Sigmoid colon (tissue), 4 donors: ENCODE measurements around the gene RRAD.

Source experiments
- CTCF ChIP-seq, 4 experiments: fragments of 450-650 bp in 3 of 4; fragments of 200-600 bp in 1 of 4; IDR thresholded peaks; one replicate each; pipeline ENCODE4 v1.5.1; 2016 to 2019; ENCODE audit warnings: antibody characterized with exemption in 4 of 4, mild to moderate bottlenecking in 3 of 4, moderate library complexity in 2 of 4
- POLR2A ChIP-seq, 2 donors: fragments of 450-650 bp; IDR thresholded peaks; one replicate each; pipeline ENCODE4 v1.6.1; 2016; ENCODE audit warnings: antibody characterized with exemption in 2 of 2, mild to moderate bottlenecking in 2 of 2, moderate library complexity in 2 of 2
- POLR2AphosphoS5 ChIP-seq, 4 donors: sonication (generic); formaldehyde crosslinking; IDR thresholded peaks; one replicate each; pipeline ENCODE4 v1.6.1; 2017; ENCODE audit warnings: antibody characterized with exemption in 4 of 4

GRCh38 chr16:66872559-66872942 is 52.8 kb downstream of the RRAD start:
- TF ChIP-seq CTCF (IDR thresholded peaks at IDR 0.05) (no peak), POLR2AphosphoS5 (IDR thresholded peaks at IDR 0.05) (no peak), POLR2A (IDR thresholded peaks at IDR 0.05) (no peak)
